Measurements from ENCODE around the gene COL5A3.

GRCh38 chr19:9917321-9917720 lies 93.0 kb downstream of the COL5A3 start:
- TF ChIP-seq JUND (IDR thresholded peaks at IDR 0.05) (no peak), POLR2AphosphoS5 (IDR thresholded peaks at IDR 0.05; ENCODE audit: low read depth, low read length) (no peak), CHD2 (IDR thresholded peaks at IDR 0.05; ENCODE audit: low read length, partially characterized antibody) (no peak), TAF1 (IDR thresholded peaks at IDR 0.05; ENCODE audit: borderline replicate concordance, low read depth, low read length) (no peak), REST (IDR thresholded peaks at IDR 0.05; ENCODE audit: low read depth, low read length) (no peak), RAD21 (IDR thresholded peaks at IDR 0.05; ENCODE audit: low read length) (no peak), MAX (IDR thresholded peaks at IDR 0.05; ENCODE audit: low read depth) (no peak), YY1 (IDR thresholded peaks at IDR 0.05; ENCODE audit: low read depth) (no peak), TCF12 (IDR thresholded peaks at IDR 0.05) (no peak), GATA2 (CRISPR knock-in tag; IDR thresholded peaks at IDR 0.05) (peak; percentile 60; the same call in 1 of the 2 replicates), MXI1 (IDR thresholded peaks at IDR 0.05; ENCODE audit: low read depth, low read length) (no peak)
- TF ChIP-seq, protein P1, sequence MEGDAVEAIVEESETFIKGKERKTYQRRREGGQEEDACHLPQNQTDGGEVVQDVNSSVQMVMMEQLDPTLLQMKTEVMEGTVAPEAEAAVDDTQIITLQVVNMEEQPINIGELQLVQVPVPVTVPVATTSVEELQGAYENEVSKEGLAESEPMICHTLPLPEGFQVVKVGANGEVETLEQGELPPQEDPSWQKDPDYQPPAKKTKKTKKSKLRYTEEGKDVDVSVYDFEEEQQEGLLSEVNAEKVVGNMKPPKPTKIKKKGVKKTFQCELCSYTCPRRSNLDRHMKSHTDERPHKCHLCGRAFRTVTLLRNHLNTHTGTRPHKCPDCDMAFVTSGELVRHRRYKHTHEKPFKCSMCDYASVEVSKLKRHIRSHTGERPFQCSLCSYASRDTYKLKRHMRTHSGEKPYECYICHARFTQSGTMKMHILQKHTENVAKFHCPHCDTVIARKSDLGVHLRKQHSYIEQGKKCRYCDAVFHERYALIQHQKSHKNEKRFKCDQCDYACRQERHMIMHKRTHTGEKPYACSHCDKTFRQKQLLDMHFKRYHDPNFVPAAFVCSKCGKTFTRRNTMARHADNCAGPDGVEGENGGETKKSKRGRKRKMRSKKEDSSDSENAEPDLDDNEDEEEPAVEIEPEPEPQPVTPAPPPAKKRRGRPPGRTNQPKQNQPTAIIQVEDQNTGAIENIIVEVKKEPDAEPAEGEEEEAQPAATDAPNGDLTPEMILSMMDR (IDR thresholded peaks at IDR 0.05) = no peak

All from SK-N-SH (cell line).